ENCODE measurements around the gene NRG2.

NRG2 gene

DNA sequence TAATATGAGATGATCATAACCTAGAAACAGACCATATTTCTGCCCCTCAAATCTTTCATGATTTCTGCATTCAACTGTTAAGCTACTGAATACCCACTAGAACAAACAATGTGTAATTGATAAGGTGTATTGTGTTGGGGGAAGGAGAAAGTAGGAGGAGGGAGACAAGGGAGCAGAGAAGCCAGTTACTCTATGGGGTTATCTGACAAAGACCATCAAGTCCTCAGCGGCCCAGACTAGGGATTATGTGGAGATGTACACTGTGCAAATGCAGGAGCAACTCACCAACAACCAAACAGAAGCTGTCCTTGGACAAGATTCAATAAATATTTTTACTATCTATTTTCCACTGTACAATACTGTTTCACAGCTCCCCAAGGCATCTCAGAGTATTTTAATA is 2.7 kb downstream of the NRG2 start:
- DNase-seq, result no peak

DNA sequence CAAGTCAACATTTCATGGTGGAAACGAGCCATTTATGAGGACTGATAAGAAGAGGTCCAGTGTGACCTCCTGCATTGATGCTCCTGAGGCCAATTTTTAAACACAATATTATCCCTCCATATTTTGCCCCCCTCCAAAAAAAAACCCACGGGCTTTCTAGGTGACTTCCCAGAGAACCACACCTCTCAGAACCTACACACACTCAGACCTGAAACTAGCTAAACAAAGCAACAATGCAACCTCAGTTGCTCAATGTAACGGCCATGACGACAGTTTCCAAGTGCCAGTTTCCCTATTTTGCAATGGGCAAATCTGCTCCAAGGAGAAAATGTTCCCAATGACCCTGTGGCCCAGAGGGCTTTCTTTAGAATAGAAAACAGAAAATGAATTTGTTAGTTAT is 3.5 kb downstream of the NRG2 start:
- no peak for DNase-seq

DNA sequence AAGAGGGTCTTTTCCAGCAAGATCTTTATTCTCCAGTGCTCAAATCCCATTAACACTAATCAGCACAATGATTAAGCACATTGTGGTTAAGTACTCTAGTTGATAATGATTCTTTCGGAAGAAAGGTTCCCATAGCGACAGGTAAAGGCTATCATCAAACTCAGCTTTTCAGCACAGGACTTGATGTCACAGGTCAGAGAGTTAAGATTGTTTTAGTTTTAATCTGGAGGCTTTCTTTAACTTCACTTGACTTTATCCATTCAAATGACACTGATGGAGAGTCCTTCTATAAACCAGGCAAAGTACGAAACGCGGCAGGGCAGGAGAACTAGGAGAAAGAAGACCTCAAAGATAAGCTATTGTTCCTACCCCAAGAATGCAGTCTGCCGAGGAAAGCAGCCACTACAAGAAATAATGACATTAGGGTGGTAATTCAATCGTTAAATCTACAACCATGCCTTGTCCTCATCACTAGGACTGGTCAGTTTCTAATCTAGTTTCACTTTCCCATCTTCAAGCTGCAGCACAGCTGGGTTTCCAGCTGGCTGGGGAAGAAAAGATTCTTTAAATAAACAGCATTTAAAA is 4.6 kb downstream of the NRG2 start:
- no peak for DNase-seq

DNA sequence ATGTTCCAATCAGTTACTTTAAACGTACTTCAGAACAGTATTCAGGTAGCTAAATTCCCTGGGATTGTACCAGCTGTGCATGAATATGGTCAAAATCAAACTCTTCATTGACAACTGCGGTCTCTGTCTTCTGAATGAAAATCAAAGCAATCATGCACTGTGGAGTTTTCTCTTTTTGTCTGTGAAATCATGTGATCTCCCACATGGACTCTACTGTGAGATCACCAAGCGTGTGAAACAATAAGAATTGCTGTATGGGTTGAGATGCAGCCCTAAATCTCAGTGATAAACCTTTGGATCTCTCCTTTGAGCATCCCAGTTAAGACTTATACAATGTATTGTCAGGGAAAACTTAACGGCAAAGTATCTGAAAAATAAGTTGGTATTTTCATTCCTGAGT is 6.1 kb downstream of the NRG2 start:
- no peak for DNase-seq

GRCh38 chr5:140035881-140036280 is 7.2 kb downstream of the NRG2 start:
- no peak for DNase-seq

- no peak for DNase-seq
Measured at GRCh38 chr5:140033037-140033760, 9.9 kb downstream of the NRG2 start.

GRCh38 chr5:140032296-140032695 is 10.8 kb downstream of the NRG2 start:
- DNase-seq, result no peak

- no peak for DNase-seq
Measured at GRCh38 chr5:140027807-140028206, 15.3 kb downstream of the NRG2 start.

GRCh38 chr5:140025736-140026135 is 17.4 kb downstream of the NRG2 start:
- no peak for DNase-seq

DNA sequence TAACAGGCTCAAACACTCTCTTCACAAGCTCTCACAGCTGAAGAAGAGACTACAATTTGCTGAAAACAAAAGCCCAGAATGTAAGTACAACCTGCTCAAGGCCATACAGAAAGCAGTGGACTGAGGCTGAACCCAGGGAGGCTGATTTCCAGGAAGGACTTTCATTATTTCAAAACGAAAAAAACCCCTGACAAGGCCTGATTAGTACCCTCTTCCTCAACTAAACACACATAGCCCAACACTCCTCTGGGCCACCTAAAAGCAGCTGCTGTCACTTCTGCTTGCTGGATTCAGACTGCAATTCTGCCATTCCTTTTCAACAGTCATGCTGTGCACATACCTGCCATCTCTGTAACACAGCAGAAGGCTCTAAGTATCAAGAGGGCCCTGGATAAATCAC is 18.2 kb downstream of the NRG2 start:
- no peak for DNase-seq

GRCh38 chr5:140023611-140024191 is 19.4 kb downstream of the NRG2 start:
- DNase-seq, result no peak

DNA sequence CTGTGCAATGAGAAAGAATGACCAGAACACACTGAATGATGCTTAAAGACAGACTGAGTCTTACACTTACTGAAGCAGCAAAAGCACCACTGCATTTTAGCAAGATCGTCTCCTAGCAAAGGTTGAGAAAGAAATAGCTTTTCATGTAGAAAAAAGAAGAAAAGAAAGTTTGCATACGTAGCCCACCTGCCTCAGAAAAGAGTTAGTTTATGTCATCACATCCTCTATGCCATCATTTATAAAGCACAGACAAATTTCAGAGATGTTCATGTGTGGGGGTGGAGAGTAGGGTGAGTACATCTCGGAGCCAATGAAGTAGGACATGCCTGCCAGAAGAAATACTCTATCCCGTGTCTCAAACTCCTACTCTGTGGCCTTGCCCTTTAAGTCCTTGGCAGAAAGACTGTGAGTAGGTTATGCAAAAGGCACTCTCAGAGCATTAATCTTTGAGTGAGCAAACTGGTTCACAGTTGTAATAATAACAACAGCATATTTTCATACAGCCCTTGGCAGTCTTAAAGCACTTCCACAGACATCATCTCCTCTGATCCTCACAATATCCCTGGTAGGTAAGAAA is 22.4 kb downstream of the NRG2 start:
- DNase-seq, result no peak

DNA sequence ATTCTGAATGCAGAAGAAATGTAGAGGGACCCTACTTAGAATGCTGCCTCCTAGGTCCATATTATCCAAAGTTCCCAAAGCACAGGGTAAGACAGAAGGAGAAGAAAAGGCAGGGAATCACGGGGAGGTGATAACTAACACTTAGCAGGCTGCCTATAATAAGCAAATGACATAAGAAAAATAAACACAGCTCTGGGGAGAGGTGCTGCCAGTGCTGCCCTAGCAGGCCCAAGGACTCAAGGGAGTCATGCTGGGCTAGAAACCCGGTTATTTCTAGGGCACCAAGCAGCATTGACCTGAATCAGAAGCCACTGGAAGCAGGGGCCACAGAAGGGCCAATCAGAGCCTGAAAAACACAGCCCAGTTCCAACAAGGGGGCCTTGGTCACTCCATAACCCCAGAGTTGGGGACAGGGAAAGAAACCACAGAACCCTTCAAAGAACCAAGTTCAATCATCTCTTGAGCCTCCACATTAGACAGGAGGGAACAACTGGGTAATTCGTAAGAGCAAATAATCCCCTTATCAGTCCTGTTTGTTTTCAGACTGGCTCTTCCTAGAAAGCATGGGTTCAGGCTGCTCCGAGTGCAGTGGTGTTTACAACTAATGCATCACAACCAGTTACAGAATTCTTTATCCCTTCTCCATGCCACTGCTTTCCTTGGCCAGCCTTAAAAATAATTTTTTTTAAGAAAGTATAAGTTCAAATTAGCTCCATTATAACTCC is 24.0 kb downstream of the NRG2 start:
- no peak for DNase-seq

- no peak for DNase-seq
Measured at GRCh38 chr5:140018517-140018916, 24.6 kb downstream of the NRG2 start.

GRCh38 chr5:140018096-140018481 is 25.0 kb downstream of the NRG2 start:
- no peak for DNase-seq

DNA sequence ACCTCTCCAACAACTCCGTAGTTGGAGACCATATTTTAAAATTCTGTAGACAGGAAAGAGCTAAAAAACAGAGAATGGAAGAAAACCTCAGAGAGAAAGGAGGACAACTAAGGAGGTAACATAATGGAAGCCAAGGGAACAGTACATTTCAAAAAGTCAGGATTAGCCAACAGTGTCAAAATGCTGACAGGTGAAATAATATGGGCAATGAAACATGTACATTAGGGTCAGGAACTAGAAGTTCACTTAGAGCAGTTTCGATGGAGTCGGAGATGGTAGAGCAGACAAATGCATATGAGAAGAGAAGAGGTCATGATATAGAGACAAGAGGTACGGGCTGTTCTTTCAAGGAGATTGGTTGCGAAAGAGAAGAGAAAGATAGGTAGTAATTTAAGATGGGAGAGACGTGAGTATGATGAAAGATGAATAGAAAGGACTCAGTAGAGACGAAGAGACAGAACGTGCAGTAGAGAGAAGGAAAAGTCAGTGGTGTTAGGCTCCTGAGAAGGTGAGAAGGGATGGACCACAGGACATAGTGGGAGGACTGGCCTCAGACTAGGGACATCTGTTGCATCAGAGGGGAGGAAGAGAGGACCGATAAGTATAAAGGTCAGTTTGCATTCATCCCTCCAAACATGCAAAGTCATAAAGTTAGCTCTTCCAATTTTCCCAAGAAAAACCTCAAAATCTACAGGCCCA is 25.6 kb downstream of the NRG2 start:
- no peak for DNase-seq

GRCh38 chr5:140015706-140016105 is 27.4 kb downstream of the NRG2 start:
- DNase-seq, result no peak

GRCh38 chr5:140014751-140015150 is 28.3 kb downstream of the NRG2 start:
- no peak for DNase-seq

GRCh38 chr5:140013536-140013935 is 29.6 kb downstream of the NRG2 start:
- no peak for DNase-seq

DNA sequence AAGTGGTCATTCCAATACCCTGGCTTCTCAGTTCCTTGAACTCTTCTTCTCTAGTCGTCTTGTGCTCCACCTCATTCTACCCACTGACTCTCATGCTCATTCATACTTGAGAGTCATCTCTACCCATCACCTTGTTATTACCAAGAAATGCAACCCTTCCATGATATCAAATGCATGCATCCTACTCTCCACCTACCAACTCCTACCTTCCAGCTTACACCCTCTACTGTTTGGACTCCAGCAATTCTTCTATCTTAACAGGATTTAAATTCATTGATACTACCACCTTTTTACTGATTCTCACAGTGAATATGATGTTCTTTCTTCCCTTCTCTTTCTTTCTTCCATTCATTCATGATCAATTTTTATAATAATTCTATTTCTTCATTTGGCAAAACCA is 30.7 kb downstream of the NRG2 start:
- no peak for DNase-seq

DNA sequence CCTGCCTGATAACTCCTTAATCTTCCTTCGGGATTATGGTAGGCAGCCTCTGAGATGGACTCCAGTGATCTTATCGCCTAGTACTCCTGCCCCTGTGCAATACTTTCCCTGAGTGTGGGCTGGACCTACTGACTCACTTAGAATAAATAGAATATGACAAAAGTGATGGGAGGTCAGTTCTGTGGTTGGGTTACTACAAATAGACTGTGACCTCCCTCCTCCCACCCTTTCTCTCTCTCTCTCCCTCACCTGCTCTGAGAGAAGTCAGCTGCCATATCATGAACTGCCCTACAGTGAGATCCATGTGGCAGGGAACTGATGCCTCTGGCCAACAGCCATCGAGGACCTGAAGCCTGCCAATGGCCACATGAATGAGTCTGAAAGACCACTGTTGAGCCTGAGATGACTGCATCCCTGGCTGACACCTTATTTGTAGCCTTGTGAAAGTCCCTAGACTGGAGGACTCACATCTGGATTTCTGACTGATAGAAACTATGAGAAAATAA is 31.7 kb downstream of the NRG2 start:
- no peak for DNase-seq

DNA sequence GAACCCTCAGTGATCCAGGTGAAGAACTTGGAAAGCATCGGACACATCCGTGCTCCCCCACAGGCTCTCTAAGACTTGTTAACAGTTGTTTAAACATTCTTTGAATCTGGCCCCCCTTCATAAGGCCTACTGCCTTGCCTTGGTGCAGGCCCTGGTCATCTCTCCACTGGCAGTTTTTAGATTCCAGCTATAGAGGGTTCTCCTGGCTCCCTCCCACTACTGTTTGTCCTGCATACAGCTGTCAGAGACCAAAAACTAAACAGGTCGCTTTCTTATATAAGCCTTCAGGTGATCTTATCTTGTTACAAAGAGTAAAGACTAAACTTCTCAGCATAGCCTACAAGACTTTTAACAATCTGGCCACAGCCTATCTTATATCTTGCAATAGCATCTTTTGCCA is 32.3 kb downstream of the NRG2 start:
- no peak for DNase-seq

GRCh38 chr5:140007311-140007710 is 35.8 kb downstream of the NRG2 start:
- no peak for DNase-seq
